GM23338 (cell line): Measurements from ENCODE around the gene EDIL3.

Experiments
- CREB1 ChIP-seq: fragments of 250-450 bp; sonication (Bioruptor Pico); IDR thresholded peaks from 2 replicates; pipeline ENCODE4 v1.5.0; 2020; ENCODE audit warnings: low read depth, mild to moderate bottlenecking, moderate library complexity
- ETS1 ChIP-seq: IDR thresholded peaks from 2 replicates; pipeline ENCODE4 v1.6.1; 2016; ENCODE audit warnings: antibody characterized with exemption
- EZH2 ChIP-seq: fragments of 200-600 bp; sonication (generic); IDR thresholded peaks from one replicate; pipeline ENCODE4 v1.8.0; 2017; ENCODE audit warnings: antibody characterized with exemption, mild to moderate bottlenecking, low read depth; ENCODE audit not compliant: unreplicated experiment
- EZH2phosphoT487 ChIP-seq: fragments of 200-600 bp; sonication (generic); IDR thresholded peaks from one replicate; pipeline ENCODE4 v1.8.1; 2018; ENCODE audit warnings: antibody characterized with exemption; ENCODE audit not compliant: unreplicated experiment
- JUNB ChIP-seq: IDR thresholded peaks from one replicate; pipeline ENCODE4 v1.6.1; 2016; ENCODE audit warnings: antibody characterized with exemption; ENCODE audit not compliant: unreplicated experiment
- NANOG ChIP-seq: IDR thresholded peaks from 2 replicates; pipeline ENCODE4 v1.6.1; 2016; ENCODE audit warnings: antibody characterized with exemption, borderline replicate concordance
- POLR2AphosphoS5 ChIP-seq: IDR thresholded peaks from 2 replicates; pipeline ENCODE4 v1.6.1; 2016; ENCODE audit warnings: antibody characterized with exemption, low read depth
- STAT1 ChIP-seq: IDR thresholded peaks from one replicate; pipeline ENCODE4 v1.6.1; 2016; ENCODE audit warnings: antibody characterized with exemption; ENCODE audit not compliant: unreplicated experiment
- ZNF114 ChIP-seq: fragments of 250-450 bp; sonication (Bioruptor Pico); IDR thresholded peaks from 2 replicates; pipeline ENCODE4 v1.5.0; 2020; ENCODE audit warnings: mild to moderate bottlenecking, moderate library complexity
- ZNF331 ChIP-seq: fragments of 250-450 bp; sonication (Bioruptor Pico); IDR thresholded peaks from 2 replicates; pipeline ENCODE4 v1.5.0; 2020; ENCODE audit warnings: low read depth, mild to moderate bottlenecking, moderate library complexity
- ZNF462 ChIP-seq: fragments of 250-450 bp; sonication (Bioruptor Pico); IDR thresholded peaks from 2 replicates; pipeline ENCODE4 v1.5.0; 2020; ENCODE audit warnings: mild to moderate bottlenecking, moderate library complexity
- TF ChIP-seq, protein P1 (sequence below), 2 experiments: fragments of 200-600 bp in 1 of 2; sonication (generic) in 1 of 2; conservative IDR thresholded peaks; 2 replicates each; pipeline versions ENCODE4 v1.5.1 to v1.6.1; 2016 to 2017; ENCODE audit warnings: antibody characterized with exemption in 2 of 2, low read depth in 2 of 2, mild to moderate bottlenecking in 2 of 2, moderate library complexity in 1 of 2
- TF ChIP-seq, protein P2 (sequence below): IDR thresholded peaks from one replicate; pipeline ENCODE4 v1.6.1; 2018; ENCODE audit warnings: antibody characterized with exemption; ENCODE audit not compliant: unreplicated experiment

GRCh38 chr5:84306601-84307000 lies 78.1 kb downstream of the EDIL3 start:
- TF ChIP-seq, protein P1, sequence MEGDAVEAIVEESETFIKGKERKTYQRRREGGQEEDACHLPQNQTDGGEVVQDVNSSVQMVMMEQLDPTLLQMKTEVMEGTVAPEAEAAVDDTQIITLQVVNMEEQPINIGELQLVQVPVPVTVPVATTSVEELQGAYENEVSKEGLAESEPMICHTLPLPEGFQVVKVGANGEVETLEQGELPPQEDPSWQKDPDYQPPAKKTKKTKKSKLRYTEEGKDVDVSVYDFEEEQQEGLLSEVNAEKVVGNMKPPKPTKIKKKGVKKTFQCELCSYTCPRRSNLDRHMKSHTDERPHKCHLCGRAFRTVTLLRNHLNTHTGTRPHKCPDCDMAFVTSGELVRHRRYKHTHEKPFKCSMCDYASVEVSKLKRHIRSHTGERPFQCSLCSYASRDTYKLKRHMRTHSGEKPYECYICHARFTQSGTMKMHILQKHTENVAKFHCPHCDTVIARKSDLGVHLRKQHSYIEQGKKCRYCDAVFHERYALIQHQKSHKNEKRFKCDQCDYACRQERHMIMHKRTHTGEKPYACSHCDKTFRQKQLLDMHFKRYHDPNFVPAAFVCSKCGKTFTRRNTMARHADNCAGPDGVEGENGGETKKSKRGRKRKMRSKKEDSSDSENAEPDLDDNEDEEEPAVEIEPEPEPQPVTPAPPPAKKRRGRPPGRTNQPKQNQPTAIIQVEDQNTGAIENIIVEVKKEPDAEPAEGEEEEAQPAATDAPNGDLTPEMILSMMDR (conservative IDR thresholded peaks at IDR 0.05; ENCODE audit: low read depth in 2 of 2): no peak
- TF ChIP-seq EZH2 (no peak), POLR2AphosphoS5 (no peak), EZH2phosphoT487 (no peak), JUNB (no peak), NANOG (no peak), ZNF114 (CRISPR knock-in tag) (no peak), ZNF331 (CRISPR knock-in tag) (no peak), CREB1 (CRISPR knock-in tag) (no peak), STAT1 (no peak), ETS1 (no peak), ZNF462 (CRISPR knock-in tag) (no peak)
- TF ChIP-seq, protein P2, sequence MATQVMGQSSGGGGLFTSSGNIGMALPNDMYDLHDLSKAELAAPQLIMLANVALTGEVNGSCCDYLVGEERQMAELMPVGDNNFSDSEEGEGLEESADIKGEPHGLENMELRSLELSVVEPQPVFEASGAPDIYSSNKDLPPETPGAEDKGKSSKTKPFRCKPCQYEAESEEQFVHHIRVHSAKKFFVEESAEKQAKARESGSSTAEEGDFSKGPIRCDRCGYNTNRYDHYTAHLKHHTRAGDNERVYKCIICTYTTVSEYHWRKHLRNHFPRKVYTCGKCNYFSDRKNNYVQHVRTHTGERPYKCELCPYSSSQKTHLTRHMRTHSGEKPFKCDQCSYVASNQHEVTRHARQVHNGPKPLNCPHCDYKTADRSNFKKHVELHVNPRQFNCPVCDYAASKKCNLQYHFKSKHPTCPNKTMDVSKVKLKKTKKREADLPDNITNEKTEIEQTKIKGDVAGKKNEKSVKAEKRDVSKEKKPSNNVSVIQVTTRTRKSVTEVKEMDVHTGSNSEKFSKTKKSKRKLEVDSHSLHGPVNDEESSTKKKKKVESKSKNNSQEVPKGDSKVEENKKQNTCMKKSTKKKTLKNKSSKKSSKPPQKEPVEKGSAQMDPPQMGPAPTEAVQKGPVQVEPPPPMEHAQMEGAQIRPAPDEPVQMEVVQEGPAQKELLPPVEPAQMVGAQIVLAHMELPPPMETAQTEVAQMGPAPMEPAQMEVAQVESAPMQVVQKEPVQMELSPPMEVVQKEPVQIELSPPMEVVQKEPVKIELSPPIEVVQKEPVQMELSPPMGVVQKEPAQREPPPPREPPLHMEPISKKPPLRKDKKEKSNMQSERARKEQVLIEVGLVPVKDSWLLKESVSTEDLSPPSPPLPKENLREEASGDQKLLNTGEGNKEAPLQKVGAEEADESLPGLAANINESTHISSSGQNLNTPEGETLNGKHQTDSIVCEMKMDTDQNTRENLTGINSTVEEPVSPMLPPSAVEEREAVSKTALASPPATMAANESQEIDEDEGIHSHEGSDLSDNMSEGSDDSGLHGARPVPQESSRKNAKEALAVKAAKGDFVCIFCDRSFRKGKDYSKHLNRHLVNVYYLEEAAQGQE: no peak
